SIG-M5 treated with dmso at 0.1 percent for 504 hours (cell line): Measurements from ENCODE around the gene RGS6.

Experiments used
- DNase-seq: peaks from one replicate; lab custom pipeline; 2025; ENCODE audit not compliant: unreplicated experiment; lab: John Stamatoyannopoulos, UW

The RGS6 gene

DNA sequence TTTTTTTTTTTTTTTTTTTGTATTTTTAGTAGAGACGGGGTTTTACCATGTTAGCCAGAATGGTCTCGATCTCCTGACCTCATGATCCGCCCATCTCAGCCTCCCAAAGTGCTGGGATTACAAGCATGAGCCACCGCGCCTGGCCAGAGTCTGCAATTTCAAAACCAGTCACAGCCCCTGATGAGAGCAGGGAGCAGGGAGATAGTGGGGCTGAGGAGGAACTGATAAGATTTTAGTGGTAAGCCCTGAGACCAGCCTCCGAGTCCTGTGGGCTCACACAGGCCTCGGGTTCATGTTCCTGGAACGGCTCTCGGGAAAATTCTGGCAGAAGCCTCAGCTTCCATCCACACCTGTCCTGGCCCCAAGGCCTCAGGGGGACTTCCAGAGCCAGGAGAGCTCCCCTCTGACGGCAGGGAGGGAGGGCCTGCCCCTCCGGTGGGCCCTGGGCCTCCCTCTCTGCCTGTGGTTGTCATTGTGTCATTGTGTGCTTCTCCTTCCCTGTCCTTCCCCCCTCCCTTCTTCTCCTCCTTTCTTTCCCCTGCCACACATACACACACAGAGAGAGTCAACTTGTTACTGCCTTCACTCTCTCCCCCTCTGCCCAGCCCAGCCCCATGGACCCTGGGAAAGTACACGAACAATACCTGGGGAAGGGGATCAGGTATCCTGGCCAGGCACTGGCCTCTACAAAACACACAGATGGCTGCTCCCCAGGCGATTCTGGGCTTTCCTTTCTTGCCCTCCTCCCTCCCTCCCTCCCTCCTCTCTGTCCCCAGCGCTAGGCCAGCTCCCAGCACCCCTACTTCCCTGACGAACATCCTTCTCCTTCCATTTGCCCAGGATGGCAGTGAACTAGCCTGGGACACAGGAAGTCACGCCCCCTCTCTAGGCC lies 667.6 kb downstream of the RGS6 start:
- DNase-seq: no peak

DNA sequence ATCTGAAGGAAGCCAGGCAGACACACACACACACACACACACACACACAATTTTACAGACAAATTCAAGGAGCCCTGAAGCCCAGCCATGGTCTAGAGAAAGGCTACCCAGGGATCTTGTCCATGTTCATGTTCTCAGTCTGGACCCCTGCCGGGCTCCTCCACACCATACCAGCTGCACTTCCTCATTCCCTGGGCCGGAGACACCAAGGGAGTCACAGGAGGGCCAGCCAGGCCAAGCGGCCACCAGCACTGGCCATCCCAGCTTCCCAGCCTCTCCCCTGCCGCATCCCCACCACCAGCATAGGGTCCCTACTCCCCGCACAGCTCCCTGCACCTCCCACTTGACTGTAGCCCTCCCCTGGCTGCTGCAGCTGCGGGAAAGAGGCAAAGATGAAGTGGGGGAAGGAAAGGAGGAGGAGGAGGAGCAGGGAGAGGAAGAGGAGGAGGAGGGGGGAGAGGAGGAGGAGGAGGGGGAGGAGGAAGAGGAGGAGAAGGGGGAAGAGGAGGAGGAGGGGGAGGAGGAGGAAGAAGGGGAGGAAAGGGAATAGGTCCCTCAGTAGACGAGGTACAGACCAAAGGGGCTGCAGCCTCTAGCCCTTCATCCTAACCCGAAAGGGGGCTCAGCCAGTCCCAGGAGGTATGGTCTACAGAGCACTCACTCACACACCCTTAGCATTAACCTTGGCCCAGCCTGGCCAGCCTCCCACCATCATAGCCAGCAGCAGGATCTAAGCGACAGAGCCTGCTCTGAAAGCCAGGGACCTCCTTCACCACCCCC lies 668.5 kb downstream of the RGS6 start:
- no peak for DNase-seq

DNA sequence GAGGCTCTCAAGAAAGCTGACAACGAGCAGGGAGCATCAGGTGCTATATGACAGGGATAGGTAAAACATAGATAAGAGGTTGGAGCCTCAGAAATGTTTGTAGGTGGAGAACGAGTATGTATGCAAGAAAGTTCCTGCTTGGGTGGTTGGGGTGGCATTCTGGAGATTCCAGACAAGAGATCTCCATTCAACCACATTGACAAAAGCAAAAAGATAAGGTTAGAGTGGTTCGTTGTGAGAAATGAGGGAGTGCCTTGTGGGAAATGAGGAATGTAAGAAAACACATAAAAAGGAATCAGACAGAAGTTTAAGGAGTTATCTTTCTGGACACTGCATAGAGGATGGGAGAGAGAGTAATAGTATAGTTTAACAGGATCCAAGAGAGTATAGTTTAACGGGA lies 671.4 kb downstream of the RGS6 start:
- no peak for DNase-seq

DNA sequence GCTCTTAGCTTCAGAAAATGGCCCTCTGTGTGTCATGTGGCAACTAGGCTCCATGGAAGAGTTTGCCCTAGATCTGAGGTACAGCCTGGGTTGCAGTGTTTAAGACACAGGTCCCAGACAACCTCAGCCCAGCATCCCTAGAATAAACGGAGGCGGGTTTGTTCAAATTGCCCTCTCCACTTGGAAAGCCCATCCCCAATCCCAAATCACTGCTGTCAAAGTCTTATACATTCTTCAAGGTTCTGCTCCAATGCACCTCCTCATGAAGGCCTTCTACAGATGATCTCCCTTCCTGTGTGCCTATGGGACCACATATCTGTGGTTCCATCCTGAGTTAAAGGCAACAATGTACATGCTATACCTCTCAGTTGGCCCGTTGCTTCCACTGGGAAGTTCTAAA lies 671.9 kb downstream of the RGS6 start:
- no peak for DNase-seq

GRCh38 chr14:72605096-72605920 lies 673.1 kb downstream of the RGS6 start:
- DNase-seq: no peak

DNA sequence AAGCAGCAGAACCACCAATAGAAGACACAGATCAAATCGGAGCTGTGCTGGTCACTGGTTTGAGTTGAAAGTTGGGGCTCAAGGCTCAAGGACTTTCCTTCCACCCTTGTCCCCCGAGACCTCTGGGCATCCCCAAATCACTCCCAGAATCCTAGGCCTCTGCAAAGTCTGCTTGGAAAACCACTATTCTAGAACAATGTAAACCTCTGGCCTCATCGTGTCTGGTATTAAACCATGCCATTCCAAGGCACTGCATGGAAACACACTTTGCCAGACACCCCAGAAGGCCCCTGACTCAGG lies 673.6 kb downstream of the RGS6 start:
- DNase-seq: no peak

GRCh38 chr14:72606879-72607278 lies 674.6 kb downstream of the RGS6 start:
- no peak for DNase-seq

DNA sequence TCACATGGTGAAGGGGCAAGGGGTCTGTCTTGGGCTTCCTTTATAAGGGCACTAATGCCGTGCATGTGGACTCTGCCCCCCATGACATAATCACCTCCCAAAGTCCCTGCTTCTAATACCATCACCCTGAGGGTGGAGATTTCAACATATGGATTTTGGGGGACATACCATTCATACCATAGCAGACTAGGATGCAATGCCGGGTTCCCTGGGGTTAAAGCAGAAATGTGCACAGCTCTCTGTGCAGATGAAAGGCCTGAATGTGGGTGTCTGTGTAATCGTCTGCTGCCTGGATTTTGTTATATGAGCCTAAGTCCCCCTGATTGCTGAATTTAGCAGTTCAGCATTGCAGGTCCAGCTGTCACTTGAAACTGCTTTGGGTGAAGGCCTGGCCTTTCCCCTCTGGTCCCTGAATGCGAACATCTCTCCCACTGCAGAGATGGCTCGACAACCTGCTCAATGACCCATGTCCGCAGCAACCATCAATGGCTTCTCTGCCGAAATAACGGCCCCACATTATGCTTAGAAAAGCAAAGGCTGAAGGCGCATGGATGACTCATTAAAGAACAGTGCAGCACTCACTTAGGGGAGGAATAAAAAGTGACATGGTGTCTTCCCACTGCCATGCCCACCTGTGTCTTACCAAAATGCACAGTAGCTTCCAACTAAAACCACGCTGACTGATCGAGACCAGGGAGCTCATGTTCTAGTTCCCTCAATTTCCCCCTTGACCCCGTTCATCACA lies 675.3 kb downstream of the RGS6 start:
- DNase-seq: no peak

DNA sequence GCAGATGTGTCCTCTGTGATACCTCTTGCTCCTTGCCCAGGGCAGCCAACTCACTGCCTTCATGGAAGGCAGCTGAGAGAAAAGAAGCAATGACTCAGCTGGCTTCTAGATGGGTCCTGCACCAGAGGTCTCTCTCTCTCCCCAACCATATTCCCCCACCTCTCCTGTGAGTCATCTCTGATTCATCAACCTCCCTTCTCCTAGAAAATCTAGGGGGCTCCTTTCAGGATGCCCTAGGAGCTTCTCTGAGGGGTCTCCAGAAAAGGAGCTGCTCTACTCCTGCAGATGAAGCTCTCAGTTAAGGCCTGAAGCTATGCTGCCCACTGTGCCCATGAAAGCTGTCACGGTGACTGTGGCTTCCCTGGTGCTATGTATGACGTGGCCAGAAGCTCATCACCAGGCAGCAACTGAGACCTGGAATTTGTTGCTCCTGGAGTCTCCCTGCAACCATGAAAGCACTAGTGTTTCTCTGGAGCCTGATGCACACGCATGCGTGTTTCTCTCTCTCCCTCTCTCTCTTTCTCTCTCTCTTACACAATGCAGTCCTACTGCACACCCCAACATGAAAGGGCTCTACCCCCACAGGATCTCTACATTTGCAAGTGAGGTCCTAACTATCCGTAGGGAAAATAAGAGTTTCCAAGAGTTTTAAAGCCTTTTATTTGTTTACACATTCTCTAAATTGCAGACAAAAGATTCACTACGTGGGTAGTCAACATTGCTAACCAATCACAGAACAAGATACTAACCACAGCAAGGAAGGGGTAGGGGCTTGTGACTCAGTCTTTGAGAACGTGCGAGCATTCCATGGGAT lies 676.4 kb downstream of the RGS6 start:
- DNase-seq: no peak

DNA sequence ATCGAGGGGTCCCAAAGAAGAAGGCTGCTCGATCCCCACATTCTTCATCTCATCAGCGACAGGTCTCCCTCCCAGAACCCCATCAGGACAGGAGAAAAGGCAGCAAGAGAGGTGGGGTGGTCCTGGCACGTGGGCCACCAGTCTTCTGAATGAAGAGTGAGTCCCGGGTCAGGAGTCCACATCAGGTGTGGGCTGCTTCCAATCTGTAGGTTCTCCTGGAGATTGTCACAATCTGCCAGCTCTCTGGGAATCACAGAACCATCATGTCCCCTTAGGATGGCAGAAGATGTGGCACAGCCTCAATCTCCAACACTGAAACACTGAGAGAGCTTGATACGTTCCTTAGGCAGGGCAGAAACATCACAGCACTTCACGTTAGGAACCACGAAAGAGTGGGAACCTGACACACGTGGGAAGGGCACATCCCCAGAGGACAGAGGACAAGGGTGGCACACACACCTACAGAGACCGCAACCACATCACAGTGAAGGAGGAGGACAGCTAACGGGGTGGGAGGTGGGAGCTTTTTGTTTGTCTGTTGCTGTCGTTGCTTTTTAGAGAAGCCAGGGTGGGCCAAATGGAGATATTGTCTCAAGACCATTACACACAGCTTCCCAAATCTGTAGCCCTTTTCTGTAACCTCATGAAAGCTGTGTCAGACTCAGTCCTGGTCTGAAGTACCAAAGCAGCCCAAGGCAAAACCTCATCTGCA lies 677.1 kb downstream of the RGS6 start:
- DNase-seq: no peak

- DNase-seq: no peak
Measured at GRCh38 chr14:72610096-72610830, 678.0 kb downstream of the RGS6 start.

- DNase-seq: no peak
Measured at GRCh38 chr14:72610831-72611200, 678.6 kb downstream of the RGS6 start.

GRCh38 chr14:72611506-72611905 lies 679.3 kb downstream of the RGS6 start:
- DNase-seq: no peak

DNA sequence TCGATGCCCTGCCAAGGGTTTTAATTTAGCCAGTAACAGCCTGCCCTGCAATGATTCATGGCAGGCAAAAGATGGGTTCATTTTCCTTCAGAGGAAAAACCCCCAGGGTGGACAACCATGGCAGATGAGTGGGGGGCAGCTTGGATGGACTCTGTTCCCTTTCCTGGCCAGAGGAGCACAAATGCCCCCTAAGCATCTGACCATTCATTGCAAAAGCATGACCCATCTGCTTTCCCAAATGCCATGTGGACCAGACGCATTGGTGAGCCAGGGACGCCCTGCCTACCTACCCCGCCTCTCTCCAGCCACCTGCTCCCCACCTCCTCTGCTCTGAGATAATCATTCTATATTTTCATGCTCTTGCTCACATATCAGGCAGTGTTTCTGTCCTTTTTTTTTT lies 679.8 kb downstream of the RGS6 start:
- no peak for DNase-seq

DNA sequence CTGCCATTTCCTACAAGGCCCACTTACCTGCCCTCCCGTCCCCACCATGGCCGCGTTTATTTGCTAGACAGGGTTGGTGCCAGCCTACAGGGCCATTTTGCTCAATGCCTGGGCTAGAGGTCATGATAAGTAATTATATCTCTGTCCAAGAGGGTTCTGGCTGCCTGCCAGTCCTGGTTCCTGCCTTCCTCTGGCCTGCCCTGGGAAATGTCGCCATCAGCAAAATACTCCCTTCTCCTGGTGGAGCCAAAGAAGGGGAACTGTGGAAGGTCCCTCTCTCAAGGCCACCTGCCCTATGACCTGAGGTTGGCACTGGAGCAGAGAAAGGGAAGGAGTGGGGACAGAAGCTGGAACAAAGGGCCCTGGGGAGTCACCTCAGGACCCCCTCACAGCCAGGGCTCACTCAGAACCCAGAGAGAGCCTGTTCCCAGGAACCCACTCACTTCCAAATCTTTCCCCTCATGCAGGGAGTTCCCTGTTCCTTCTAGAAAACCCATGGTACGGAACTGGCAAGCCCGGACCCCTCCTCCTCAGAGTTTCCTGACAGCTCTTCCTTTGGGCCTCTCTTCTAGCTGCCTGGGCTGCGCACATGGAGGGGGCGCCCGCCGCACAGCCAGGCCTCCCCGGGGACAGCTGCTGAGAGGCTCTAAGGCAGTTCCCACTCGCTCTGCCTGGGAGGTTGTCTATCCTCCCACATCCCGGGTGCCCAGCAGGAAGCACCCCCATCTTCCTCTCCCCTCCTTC lies 681.2 kb downstream of the RGS6 start:
- DNase-seq: no peak

DNA sequence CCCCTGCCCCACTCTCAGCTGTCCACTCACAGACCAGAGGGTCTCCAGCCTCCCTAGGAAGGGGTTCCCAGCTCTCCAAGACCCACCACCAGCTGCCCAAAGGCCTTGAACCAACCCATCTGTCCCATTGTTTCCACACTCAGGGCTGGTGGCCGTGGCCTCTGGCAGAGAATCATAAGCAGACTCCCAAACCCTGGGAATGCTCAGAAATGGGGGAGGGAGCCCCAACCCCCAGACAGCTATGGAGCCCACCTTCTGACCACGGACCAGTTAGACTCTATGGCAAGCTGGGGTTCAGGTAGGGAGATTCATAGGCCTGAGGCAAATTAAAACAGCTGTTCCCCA lies 681.7 kb downstream of the RGS6 start:
- DNase-seq: no peak

DNA sequence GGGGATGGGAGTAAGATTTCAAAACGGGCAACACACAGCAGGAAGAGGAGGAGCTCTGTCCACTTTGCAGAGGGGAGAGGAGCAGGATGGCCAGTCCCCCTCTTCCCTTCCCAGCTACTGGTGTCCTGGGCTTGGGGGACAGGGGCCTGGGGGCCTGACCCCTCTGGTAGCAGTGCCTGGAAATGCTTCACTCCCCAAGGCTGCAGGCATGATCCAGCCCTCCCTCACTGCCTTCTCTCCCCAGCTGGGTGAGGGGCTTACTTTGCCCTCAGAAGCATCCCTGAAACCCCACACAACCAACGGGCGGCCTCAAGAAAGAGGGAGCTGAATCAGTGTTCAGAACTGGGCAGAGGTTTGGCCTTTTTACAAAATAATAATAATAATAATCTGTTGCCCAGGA lies 682.1 kb downstream of the RGS6 start:
- no peak for DNase-seq

- no peak for DNase-seq
Measured at GRCh38 chr14:72614891-72615415, 682.7 kb downstream of the RGS6 start.
